Measurements from ENCODE around the gene C8A.

C8A gene

GRCh38 chr1:56965916-56966697 lies 111.5 kb downstream of the C8A start, which contains the start of gene C8B:
C8B (minus strand) TSS chr1:56966015; CDS start chr1:56965948, 67 bp downstream.
- DNase-seq (ENCODE audit: low spot score): no peak

- DNase-seq (ENCODE audit: low spot score): no peak
Measured at GRCh38 chr1:56966698-56966999, 112.1 kb downstream of the C8A start.

GRCh38 chr1:56967355-56967754 lies 112.8 kb downstream of the C8A start:
- DNase-seq (ENCODE audit: low spot score): no peak

Measured in SK-N-DZ (cell line).